OCI-LY3 (cell line): ENCODE data around the gene C6orf141.
"Not testable (repeated sequence)": the region's sequence is repeated elsewhere in the genome, so short reads cannot be mapped to it uniquely, and the experiment has no call there.

Source experiments
- H2AFZ ChIP-seq: fragments of 200-600, 300-600 bp; shearing (Covaris generic); 2 replicates; pipeline ENCODE4 v1.6.0; 2014; ENCODE audit warnings: antibody characterized with exemption, low read depth, low read length
- H3K27ac ChIP-seq: fragments of 200-600, 300-600 bp; sonication (generic); 2 replicates; pipeline ENCODE4 v1.5.1; 2014; ENCODE audit warnings: mild to moderate bottlenecking, low read length, moderate library complexity, mixed read lengths
- H3K27me3 ChIP-seq: fragments of 200-600, 300-600 bp; sonication (generic); 2 replicates; pipeline ENCODE4 v1.6.1; 2014; ENCODE audit warnings: low read depth, low read length, mixed read lengths
- H3K36me3 ChIP-seq: fragments of 200-600, 300-600 bp; sonication (generic); replicated peaks from 2 replicates; pipeline ENCODE3; 2014; ENCODE audit warnings: low read depth, low read length, mixed read lengths
- H3K4me1 ChIP-seq: fragments of 300-600, 200-600 bp; sonication (generic); 2 replicates; pipeline ENCODE4 v1.6.1; 2014; ENCODE audit warnings: low read length, mixed read lengths
- H3K4me2 ChIP-seq: fragments of 200-600, 300-600 bp; sonication (generic); 2 replicates; pipeline ENCODE4 v1.6.1; 2014; ENCODE audit warnings: low read length, mixed read lengths
- H3K4me3 ChIP-seq: fragments of 300-600, 200-600 bp; sonication (generic); 2 replicates; pipeline ENCODE4 v1.5.1; 2014; ENCODE audit warnings: antibody characterized with exemption, mild to moderate bottlenecking, low read length, moderate library complexity
- H3K79me2 ChIP-seq: fragments of 300-600, 200-600 bp; shearing (Covaris generic); 2 replicates; pipeline ENCODE4 v1.6.1; 2014; ENCODE audit warnings: mild to moderate bottlenecking, low read length, mixed read lengths
- H3K9ac ChIP-seq: fragments of 300-600, 200-600 bp; shearing (Covaris generic); 2 replicates; pipeline ENCODE4 v1.6.0; 2014; ENCODE audit warnings: mild to moderate bottlenecking, low read length, moderate library complexity
- H3K9me3 ChIP-seq: fragments of 200-600, 300-600 bp; shearing (Covaris generic); 2 replicates; pipeline ENCODE4 v1.6.1; 2014; ENCODE audit warnings: low read length, mixed read lengths; ENCODE audit not compliant: insufficient read depth
- H4K20me1 ChIP-seq: fragments of 200-600, 300-600 bp; sonication (generic); 2 replicates; pipeline ENCODE4 v1.6.1; 2016; ENCODE audit warnings: low read length, mixed read lengths; ENCODE audit not compliant: insufficient read depth
- CTCF ChIP-seq: fragments of 200-600, 300-600 bp; sonication (generic); IDR thresholded peaks from 2 replicates; pipeline ENCODE4 v1.5.1; 2014; ENCODE audit warnings: antibody characterized with exemption, low read length, low read depth
- EZH2phosphoT487 ChIP-seq: fragments of 200-600 bp; shearing (Covaris generic); IDR thresholded peaks from 2 replicates; pipeline ENCODE4 v1.6.1; 2018; ENCODE audit warnings: antibody characterized with exemption, mixed run types, low read depth

C6orf141 gene

GRCh38 chr6:49576618-49577017, 26.1 kb downstream of the C6orf141 start:
- Histone ChIP-seq H3K9me3 (peaks cover 9% of the 10 kb centered on the region; the same call in 1 of the 2 replicates), H3K4me2 (no peak overlapping the region), H3K36me3 (no peaks in the 10 kb centered on the region), H3K9ac (no peak overlapping the region), H3K27ac (no peak overlapping the region), H2AFZ (no peak overlapping the region), H3K79me2 (no peaks in the 10 kb centered on the region), H3K4me1 (no peaks in the 10 kb centered on the region), H4K20me1 (no peaks in the 10 kb centered on the region), H3K4me3 (no peak overlapping the region), H3K27me3 (no peaks in the 10 kb centered on the region)
- no peak for TF ChIP-seq CTCF
- TF ChIP-seq EZH2phosphoT487 = no peak

GRCh38 chr6:49579649-49580048, 29.2 kb downstream of the C6orf141 start:
- Histone ChIP-seq H2AFZ (no peak overlapping the region), H4K20me1 (no peaks in the 10 kb centered on the region), H3K4me1 (no peaks in the 10 kb centered on the region), H3K4me2 (no peak overlapping the region), H3K79me2 (no peaks in the 10 kb centered on the region), H3K36me3 (no peaks in the 10 kb centered on the region), H3K9me3 (peaks cover 9% of the 10 kb centered on the region; the same call in 1 of the 2 replicates), H3K27ac (no peak overlapping the region), H3K4me3 (no peak overlapping the region), H3K27me3 (no peaks in the 10 kb centered on the region), H3K9ac (no peak overlapping the region)
- TF ChIP-seq CTCF (no peak), EZH2phosphoT487 (no peak)

- Histone ChIP-seq H3K79me2 (no peaks in the 10 kb centered on the region), H3K36me3 (no peaks in the 10 kb centered on the region), H3K4me3 (no peak overlapping the region), H3K27ac (no peak overlapping the region), H3K4me1 (no peaks in the 10 kb centered on the region), H3K4me2 (no peak overlapping the region), H4K20me1 (no peaks in the 10 kb centered on the region), H3K9me3 (peaks cover 9% of the 10 kb centered on the region; the same call in 1 of the 2 replicates), H3K9ac (no peak overlapping the region), H2AFZ (no peak overlapping the region), H3K27me3 (no peaks in the 10 kb centered on the region)
- TF ChIP-seq EZH2phosphoT487 = no peak
- no peak for TF ChIP-seq CTCF
Observed at GRCh38 chr6:49582529-49582928, 32.1 kb downstream of the C6orf141 start.

GRCh38 chr6:49587262-49587661, 36.8 kb downstream of the C6orf141 start:
- H3K4me3 ChIP-seq, H3K27me3 ChIP-seq, H3K4me2 ChIP-seq, H3K27ac ChIP-seq, H3K36me3 ChIP-seq, H3K9ac ChIP-seq, H3K79me2 ChIP-seq, H3K9me3 ChIP-seq, H4K20me1 ChIP-seq, H2AFZ ChIP-seq, H3K4me1 ChIP-seq: not testable (repeated sequence)
